Measurements from ENCODE around the gene SYNE3.

The SYNE3 gene

DNA sequence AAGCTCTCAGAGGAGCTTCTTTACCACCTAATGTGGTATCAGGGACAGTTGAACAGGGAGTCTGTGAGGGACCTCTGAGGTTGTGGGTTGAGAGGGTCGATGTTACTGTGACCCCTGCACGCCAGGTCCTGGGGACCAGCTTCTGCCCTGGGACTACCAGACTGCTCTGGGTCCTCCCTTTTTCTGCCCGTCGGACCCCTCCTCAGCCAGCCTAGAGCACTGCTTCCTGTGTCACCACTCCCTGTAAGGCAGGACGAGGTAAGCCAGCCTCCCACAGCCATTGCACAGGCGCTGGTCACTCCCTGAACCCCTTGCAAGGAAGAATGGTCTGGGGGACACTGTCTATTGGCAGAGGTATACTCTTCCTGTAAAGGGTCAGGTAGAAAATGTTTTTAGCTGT is 38.1 kb downstream of the SYNE3 start:
- no peak overlapping the region for H3K9ac ChIP-seq (ENCODE audit: low read depth, low read length)
- H3K4me1 ChIP-seq (ENCODE audit: insufficient read depth, low read length): peaks cover 10% of the 10 kb centered on the region; the same call in 1 of the 2 replicates
- no peaks in the 10 kb centered on the region for H3K9me3 ChIP-seq (ENCODE audit: control insufficient read depth, insufficient read depth, low read length)
- no peaks in the 10 kb centered on the region for H3K36me3 ChIP-seq (ENCODE audit: insufficient read depth, low read length)

DNA sequence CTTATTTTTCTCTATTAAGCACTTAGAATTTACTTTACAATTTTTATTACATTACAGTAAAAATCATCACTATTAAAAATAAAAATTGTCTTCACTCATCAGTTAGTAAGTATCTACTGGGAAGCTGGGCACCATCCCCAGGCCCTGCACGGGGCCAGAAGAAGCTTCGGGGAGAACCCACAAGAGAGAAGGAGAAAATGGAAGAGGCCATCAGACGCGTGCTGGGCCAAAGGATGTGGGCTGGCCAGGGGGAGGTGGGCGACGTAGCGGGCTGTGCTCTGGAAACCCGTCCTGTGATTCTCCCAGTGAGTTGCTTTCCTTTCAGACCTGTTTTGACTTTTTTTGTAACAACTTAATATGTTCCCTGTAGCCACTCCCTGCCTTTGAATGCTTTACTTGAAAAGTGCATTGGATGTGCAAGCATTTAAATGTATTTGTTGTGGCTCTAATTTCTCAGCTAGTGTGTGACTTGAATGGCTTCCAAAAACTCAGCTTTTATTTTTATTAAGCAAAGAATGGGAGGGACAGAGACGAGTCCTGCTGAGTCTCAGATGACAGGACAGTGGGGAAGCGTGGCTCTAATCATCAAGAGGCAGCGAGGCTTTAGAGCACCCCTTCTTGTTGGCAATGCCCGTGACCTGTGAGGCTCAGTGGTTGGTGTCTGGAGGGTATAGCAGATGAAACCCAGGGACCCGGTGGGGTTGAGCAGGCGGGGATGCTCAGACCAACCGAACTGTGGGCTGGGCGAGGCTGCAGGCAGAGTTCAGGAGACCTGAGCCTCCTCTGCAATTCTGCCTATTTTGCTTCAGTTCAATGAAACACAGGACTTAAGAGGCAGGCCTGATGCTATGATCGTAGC is 38.8 kb downstream of the SYNE3 start:
- Histone ChIP-seq H3K9ac (ENCODE audit: low read depth, low read length) (no peak overlapping the region), H3K9me3 (ENCODE audit: control insufficient read depth, insufficient read depth, low read length) (no peaks in the 10 kb centered on the region), H3K4me1 (ENCODE audit: insufficient read depth, low read length) (peaks cover 10% of the 10 kb centered on the region; the same call in 1 of the 2 replicates), H3K36me3 (ENCODE audit: insufficient read depth, low read length) (no peaks in the 10 kb centered on the region)

DNA sequence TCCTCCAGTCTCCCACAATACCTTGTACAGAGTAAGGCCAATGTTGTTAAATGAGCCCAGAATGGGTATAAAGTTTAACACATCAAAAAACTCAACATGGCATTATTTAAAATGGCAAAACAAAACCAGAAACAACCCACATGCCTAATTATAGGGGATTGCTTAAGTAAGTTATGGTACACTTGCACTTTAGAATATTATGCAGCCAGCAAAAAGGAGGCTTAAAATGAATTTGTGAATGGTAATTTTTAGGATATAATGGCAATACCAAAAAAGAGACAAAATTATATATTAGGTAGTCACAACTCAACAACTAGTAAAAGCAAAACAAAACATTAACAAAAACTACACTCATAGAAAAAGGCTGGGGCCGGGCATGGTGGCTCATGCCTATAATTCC is 39.7 kb downstream of the SYNE3 start:
- H3K9ac ChIP-seq (ENCODE audit: low read depth, low read length): no peak overlapping the region
- H3K9me3 ChIP-seq (ENCODE audit: control insufficient read depth, insufficient read depth, low read length): no peaks in the 10 kb centered on the region
- peaks cover 10% of the 10 kb centered on the region; the same call in 1 of the 2 replicates for H3K4me1 ChIP-seq (ENCODE audit: insufficient read depth, low read length)
- H3K36me3 ChIP-seq (ENCODE audit: insufficient read depth, low read length): no peaks in the 10 kb centered on the region

DNA sequence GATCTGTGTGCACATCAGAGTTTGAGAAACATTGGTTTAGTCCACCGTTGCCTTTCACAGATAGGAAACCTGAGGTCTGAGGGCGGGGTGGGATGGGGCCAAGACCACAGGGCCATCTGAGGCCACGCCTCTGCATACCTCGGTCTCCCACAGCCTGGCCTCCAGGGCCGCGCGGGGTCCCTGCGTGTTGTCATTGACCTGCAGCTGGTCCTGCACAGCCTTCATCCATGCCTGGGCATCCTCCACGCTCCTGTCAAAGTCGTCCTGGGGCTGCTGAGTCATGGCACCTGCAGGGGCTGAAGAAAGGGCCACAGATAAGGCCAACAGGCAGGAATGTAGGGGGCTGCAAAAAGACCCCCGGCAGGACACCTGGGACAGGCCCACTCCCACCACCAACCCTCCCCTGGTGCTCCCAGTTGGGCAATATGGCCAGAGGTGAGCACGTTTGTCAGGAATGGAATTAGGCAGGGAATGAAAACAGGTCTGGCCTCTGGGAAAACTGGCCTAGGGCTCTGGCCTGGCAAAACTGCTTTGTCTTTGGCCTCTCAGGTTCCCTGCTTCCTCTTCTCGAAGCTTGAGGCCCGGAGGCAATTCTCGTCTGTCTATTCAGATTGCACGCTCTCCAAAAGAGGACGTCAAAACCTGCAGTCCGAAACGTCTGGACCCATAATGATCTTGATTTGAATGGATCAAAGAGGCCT is 40.8 kb downstream of the SYNE3 start:
- Histone ChIP-seq H3K4me1 (ENCODE audit: insufficient read depth, low read length) (peaks cover 3% of the 10 kb centered on the region; the same call in 1 of the 2 replicates), H3K9me3 (ENCODE audit: control insufficient read depth, insufficient read depth, low read length) (no peaks in the 10 kb centered on the region), H3K9ac (ENCODE audit: low read depth, low read length) (no peak overlapping the region), H3K36me3 (ENCODE audit: insufficient read depth, low read length) (no peaks in the 10 kb centered on the region)

DNA sequence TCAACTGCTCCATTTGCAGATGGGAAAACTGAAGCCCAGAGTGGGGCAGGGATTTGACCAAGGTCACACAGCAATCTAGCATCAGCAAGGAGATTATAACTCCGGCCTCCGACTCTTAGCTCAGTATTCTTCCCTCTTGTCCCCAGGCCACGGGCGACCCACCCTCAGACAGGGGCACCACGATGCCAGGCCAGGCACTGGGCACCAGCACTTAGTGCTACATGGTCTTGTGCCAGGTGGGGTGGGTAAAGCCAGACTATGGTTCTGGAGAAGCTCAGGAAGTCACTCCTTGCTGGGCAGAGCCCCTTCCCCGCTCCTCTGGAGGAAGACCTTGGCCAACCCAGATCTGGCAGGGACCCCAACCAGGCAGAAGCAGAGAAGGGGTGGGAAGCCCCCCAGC is 41.5 kb downstream of the SYNE3 start:
- H3K36me3 ChIP-seq (ENCODE audit: insufficient read depth, low read length): no peaks in the 10 kb centered on the region
- no peak overlapping the region for H3K9ac ChIP-seq (ENCODE audit: low read depth, low read length)
- H3K9me3 ChIP-seq (ENCODE audit: control insufficient read depth, insufficient read depth, low read length): no peaks in the 10 kb centered on the region
- no peaks in the 10 kb centered on the region; the same call in 1 of the 2 replicates for H3K4me1 ChIP-seq (ENCODE audit: insufficient read depth, low read length)

DNA sequence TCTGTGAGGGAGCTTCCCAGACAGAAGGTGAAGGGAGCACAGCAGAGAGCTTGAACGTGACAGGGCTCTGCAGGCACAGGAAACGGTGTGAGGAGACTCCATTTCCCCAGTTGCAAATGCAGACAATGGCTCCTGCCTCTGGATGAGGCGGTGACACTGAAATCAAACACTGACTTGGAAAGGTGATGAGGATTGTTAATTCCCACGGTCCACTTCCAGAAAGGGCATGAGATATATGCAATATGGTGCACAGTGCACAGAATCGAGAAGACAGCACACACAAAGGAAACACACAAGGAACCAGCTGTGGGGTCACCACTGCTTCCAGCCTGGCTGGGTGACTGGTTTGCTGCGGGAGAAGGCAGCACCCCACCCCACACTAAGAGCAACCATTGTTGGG is 42.0 kb downstream of the SYNE3 start:
- Histone ChIP-seq H3K9ac (ENCODE audit: low read depth, low read length) (no peak overlapping the region), H3K36me3 (ENCODE audit: insufficient read depth, low read length) (no peaks in the 10 kb centered on the region), H3K9me3 (ENCODE audit: control insufficient read depth, insufficient read depth, low read length) (no peaks in the 10 kb centered on the region), H3K4me1 (ENCODE audit: insufficient read depth, low read length) (no peaks in the 10 kb centered on the region; the same call in 1 of the 2 replicates)

DNA sequence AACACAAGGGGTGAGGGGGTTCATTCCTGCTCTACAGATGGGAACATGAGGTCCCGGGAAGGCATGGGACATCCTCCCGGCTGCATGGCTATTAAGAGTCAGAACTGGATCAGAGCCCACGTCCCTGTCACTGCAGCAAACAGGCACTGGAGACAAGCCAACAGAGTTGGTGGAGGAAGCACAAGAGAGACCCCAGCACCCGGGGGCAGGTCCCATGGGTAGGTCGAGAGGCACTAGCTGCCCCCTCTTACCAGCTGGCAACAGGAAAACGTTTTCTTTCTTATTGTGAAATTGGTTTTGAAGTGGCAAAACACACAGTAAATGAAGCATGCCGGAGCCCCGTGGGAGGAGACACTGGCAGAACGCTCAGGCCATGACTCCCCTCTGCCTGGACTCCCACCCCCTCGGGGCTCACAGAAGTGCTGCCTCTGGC is 43.6 kb downstream of the SYNE3 start:
- H3K36me3 ChIP-seq (ENCODE audit: insufficient read depth, low read length): no peaks in the 10 kb centered on the region
- H3K4me1 ChIP-seq (ENCODE audit: insufficient read depth, low read length): no peaks in the 10 kb centered on the region; the same call in 1 of the 2 replicates
- no peaks in the 10 kb centered on the region for H3K9me3 ChIP-seq (ENCODE audit: control insufficient read depth, insufficient read depth, low read length)
- H3K9ac ChIP-seq (ENCODE audit: low read depth, low read length): no peak overlapping the region

DNA sequence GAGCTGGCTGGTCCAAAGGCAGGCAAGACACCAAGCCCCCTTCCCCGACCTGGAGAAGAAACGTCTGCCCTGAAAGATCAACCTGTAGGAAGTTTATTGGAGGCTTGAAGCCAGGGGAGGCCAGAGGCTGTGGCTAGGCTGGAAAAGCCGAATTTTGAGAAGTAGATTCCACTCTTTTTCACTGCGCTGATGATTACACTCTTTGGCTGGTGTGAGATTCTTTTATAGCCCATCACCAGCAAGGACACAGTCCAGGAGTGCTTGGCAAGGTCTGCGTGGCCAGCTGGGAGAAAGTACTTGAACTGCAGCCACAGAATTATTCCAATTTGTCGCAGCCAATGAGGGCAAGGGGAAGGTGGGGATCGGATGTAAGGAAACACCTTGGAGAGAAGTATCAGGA is 45.0 kb downstream of the SYNE3 start:
- no peaks in the 10 kb centered on the region; the same call in 1 of the 2 replicates for H3K4me1 ChIP-seq (ENCODE audit: insufficient read depth, low read length)
- H3K9ac ChIP-seq (ENCODE audit: low read depth, low read length): no peak overlapping the region
- H3K9me3 ChIP-seq (ENCODE audit: control insufficient read depth, insufficient read depth, low read length): no peaks in the 10 kb centered on the region
- no peaks in the 10 kb centered on the region for H3K36me3 ChIP-seq (ENCODE audit: insufficient read depth, low read length)

DNA sequence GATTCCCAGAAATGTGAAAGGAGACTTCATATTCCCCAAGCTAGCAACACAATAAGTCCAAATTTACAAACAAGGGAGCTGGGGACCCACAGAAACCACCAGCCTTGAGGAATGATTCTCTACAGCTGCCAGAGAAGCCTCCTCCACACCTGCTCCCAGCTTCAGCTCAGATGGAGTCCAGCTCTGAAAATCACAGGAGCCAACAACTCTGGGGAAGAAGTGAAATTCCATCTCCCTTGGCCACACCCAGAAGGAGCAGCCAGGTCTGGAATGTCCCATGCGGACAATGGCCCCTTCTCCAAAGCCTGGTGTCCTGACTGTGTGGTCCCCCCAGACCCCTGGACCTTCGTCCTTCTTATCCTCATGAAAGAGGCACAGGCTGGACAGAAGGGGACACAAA is 45.4 kb downstream of the SYNE3 start:
- H3K9ac ChIP-seq (ENCODE audit: low read depth, low read length): no peak overlapping the region
- no peaks in the 10 kb centered on the region; the same call in 1 of the 2 replicates for H3K4me1 ChIP-seq (ENCODE audit: insufficient read depth, low read length)
- no peaks in the 10 kb centered on the region for H3K9me3 ChIP-seq (ENCODE audit: control insufficient read depth, insufficient read depth, low read length)
- no peaks in the 10 kb centered on the region for H3K36me3 ChIP-seq (ENCODE audit: insufficient read depth, low read length)

DNA sequence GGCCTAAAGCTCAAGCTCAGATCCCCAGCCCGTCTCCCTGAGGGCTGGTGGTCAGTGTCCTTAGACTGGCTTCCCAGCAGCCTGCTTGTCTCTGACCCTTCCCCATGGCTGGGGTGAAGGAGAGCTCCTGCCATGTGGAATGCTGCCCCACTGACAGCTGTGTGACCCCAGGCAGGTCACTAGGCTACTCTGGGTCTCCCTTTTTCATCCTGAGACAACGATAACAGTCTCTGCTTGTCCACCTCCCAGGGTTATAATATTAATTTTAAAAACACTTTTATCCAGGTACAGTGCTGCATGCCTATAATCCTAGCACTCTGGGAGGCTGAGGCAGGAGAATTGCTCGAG is 47.3 kb downstream of the SYNE3 start:
- Histone ChIP-seq H3K36me3 (ENCODE audit: insufficient read depth, low read length) (no peaks in the 10 kb centered on the region), H3K4me1 (ENCODE audit: insufficient read depth, low read length) (no peaks in the 10 kb centered on the region), H3K9ac (ENCODE audit: low read depth, low read length) (no peak overlapping the region), H3K9me3 (ENCODE audit: control insufficient read depth, insufficient read depth, low read length) (no peaks in the 10 kb centered on the region)

DNA sequence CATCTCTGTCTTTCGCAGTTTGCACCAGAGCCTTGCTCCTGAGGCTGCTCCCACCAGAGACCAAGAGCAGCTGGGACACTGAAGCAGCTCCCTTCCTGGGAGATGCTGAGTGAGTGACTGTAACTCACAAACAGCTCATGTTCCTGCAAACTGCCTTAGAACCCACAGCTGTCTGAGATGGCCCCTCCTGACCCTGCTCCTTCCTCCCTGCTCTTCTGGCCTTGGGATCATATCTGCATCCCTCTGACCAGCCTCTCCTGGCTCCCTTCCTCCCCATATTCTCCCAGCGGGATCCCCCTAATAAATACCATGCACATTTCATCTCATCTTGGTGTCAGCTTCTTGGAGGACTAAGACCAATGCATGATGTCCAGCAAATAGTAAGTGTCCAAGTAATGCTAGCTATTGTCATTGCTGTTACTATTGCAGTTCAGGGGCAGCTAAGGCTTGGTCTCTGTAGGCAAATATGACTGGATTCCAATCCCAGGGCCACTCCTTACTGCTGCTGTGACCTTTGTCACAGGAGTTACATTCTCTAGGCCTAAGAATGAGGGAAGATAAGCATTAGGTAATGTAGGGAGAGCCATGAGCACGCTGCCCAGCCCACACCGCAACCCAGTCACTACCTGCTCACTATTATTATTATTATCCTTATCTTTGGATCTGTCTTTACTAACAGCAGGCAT is 47.9 kb downstream of the SYNE3 start:
- H3K4me1 ChIP-seq (ENCODE audit: insufficient read depth, low read length): no peaks in the 10 kb centered on the region
- no peaks in the 10 kb centered on the region for H3K9me3 ChIP-seq (ENCODE audit: control insufficient read depth, insufficient read depth, low read length)
- no peak overlapping the region for H3K9ac ChIP-seq (ENCODE audit: low read depth, low read length)
- H3K36me3 ChIP-seq (ENCODE audit: insufficient read depth, low read length): no peaks in the 10 kb centered on the region

DNA sequence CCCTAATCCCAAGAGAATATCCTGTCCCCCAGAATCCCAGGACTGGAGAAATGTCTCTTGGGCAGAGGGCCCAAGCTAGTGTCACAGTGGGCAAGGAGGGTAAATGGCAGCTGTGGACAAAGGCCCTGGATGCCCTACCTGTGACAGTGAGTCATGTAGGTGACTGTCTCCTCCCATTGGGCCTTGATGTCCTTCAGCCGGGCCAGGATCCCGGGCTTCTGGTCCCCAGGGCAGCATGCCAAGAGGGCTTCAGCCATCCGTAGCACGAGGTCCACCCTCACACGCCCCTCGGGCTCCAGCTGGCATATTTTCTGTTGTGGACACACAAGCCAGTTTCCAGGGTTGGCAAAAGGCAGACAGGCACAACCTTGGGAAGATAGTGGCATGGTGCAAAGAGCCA is 48.8 kb downstream of the SYNE3 start:
- Histone ChIP-seq H3K36me3 (ENCODE audit: insufficient read depth, low read length) (no peaks in the 10 kb centered on the region), H3K9me3 (ENCODE audit: control insufficient read depth, insufficient read depth, low read length) (no peaks in the 10 kb centered on the region), H3K4me1 (ENCODE audit: insufficient read depth, low read length) (no peaks in the 10 kb centered on the region), H3K9ac (ENCODE audit: low read depth, low read length) (no peak overlapping the region)

DNA sequence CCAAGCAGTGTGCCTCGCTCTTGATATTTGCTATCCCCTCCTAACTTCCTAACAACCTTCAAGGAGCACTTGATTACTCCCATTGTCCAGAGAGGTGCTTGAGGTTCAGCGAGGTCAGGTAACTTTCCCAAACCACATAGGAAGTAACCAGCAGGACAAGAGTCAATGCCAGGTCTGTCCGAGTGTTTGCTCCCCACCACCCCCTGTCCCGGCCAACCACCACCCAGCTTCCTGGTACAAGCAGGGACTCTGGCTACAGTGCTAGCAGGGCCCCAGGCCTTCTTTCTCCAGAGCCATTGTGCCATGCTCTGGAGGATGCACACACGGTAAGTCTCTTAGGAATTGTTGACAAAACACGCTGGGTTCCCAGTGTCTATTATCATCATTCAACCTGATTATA is 49.2 kb downstream of the SYNE3 start:
- Histone ChIP-seq H3K9ac (ENCODE audit: low read depth, low read length) (no peak overlapping the region), H3K4me1 (ENCODE audit: insufficient read depth, low read length) (no peaks in the 10 kb centered on the region), H3K9me3 (ENCODE audit: control insufficient read depth, insufficient read depth, low read length) (no peaks in the 10 kb centered on the region), H3K36me3 (ENCODE audit: insufficient read depth, low read length) (no peaks in the 10 kb centered on the region)
